ENCODE data around the gene TMEM179. TPM values are rescaled to one million over a fixed set of nuclear protein-coding genes. Genes with fewer than 3 reads are reported as not detected.

Gene TMEM179
- total RNA-seq, 4 donors from 2014 or later, result 1.1 to 10.5 (median 1.4) TPM; not detected in 1

- intact Hi-C loops (cut with DNase I; ENCODE audit: low total_unique reads), result no loop called here
- WGBS, 2 donors (ENCODE audit: low coverage in 1 of 2), result 72% methylated on average over 8 of the region's 8 CpGs; no CpG with 5 or more reads in 1 of the 2 donors
These were observed 54.8 kb downstream of the TMEM179 start for GRCh38 chr14:104549536-104550339.

GRCh38 chr14:104548802-104549535, 55.6 kb downstream of the TMEM179 start:
- Histone ChIP-seq H3K36me3 (no peaks in the 10 kb centered on the region), H3K4me1 (no peaks in the 10 kb centered on the region), H3K9me3 (no peaks in the 10 kb centered on the region), H3K4me3 (no peak overlapping the region), H3K27ac (no peak overlapping the region), H3K27me3 (peaks cover 43% of the 10 kb centered on the region)
- in situ Hi-C loops (cut with MboI; ENCODE audit: low pct_ligation_motif_present in 1 of 4, low pct_unique_long_range_greater_than_20kb in 1 of 4, low sequenced_read_pairs in 3 of 4) (no loop called here), intact Hi-C loops (cut with DNase I; ENCODE audit: low total_unique reads) (no loop called here)
- 35% methylated on average over 8 of the region's 15 CpGs; no CpG with 5 or more reads in 1 of the 2 donors for WGBS, 2 donors (ENCODE audit: low coverage in 1 of 2)
- DNase-seq, result no peak
- TF ChIP-seq POLR2AphosphoS5 (IDR thresholded peaks at IDR 0.05), result no peak
- no peak for TF ChIP-seq POLR2A (IDR thresholded peaks at IDR 0.05)
- TF ChIP-seq EP300 (IDR thresholded peaks at IDR 0.05; ENCODE audit: low read depth), result no peak
- TF ChIP-seq CTCF (IDR thresholded peaks at IDR 0.05), result no peak

More at GRCh38 chr14:104549536-104550339, 54.8 kb downstream of the TMEM179 start:
- no peak for DNase-seq
- no peaks in the 10 kb centered on the region for H3K36me3 ChIP-seq
- no peaks in the 10 kb centered on the region for H3K4me1 ChIP-seq
- no peak overlapping the region for H3K27ac ChIP-seq
- no peak overlapping the region for H3K4me3 ChIP-seq
- no peaks in the 10 kb centered on the region for H3K9me3 ChIP-seq
- in situ Hi-C loops (cut with MboI; ENCODE audit: low pct_ligation_motif_present in 1 of 4, low pct_unique_long_range_greater_than_20kb in 1 of 4, low sequenced_read_pairs in 3 of 4), result loop anchor here (25.0 kb wide), 1 partner anchor 412 kb away; the partner anchor contains the start of gene KIF26A (in 4 of the 4)
- peaks cover 36% of the 10 kb centered on the region for H3K27me3 ChIP-seq
- TF ChIP-seq POLR2AphosphoS5 (IDR thresholded peaks at IDR 0.05) (no peak), EP300 (IDR thresholded peaks at IDR 0.05; ENCODE audit: low read depth) (no peak), POLR2A (IDR thresholded peaks at IDR 0.05) (no peak), CTCF (IDR thresholded peaks at IDR 0.05) (no peak)

GRCh38 chr14:104547998-104548700, 56.4 kb downstream of the TMEM179 start:
- H3K27me3 ChIP-seq, result peaks cover 51% of the 10 kb centered on the region
- H3K4me1 ChIP-seq, result no peaks in the 10 kb centered on the region
- DNase-seq, result no peak
- no peak for TF ChIP-seq POLR2A (IDR thresholded peaks at IDR 0.05)
- no peaks in the 10 kb centered on the region for H3K36me3 ChIP-seq
- H3K27ac ChIP-seq, result no peak overlapping the region
- in situ Hi-C loops (cut with MboI; ENCODE audit: low pct_ligation_motif_present in 1 of 4, low pct_unique_long_range_greater_than_20kb in 1 of 4, low sequenced_read_pairs in 3 of 4), result no loop called here
- WGBS, 2 donors (ENCODE audit: low coverage in 1 of 2), result 81% methylated on average over 14 of the region's 14 CpGs; no CpG with 5 or more reads in 1 of the 2 donors
- H3K9me3 ChIP-seq, result no peaks in the 10 kb centered on the region
- intact Hi-C loops (cut with DNase I; ENCODE audit: low total_unique reads), result no loop called here
- H3K4me3 ChIP-seq, result no peak overlapping the region

GRCh38 chr14:104547310-104547997, 57.1 kb downstream of the TMEM179 start:
- intact Hi-C loops (cut with DNase I; ENCODE audit: low total_unique reads), result no loop called here
- WGBS, 2 donors (ENCODE audit: low coverage in 1 of 2), result 72% methylated on average over 18 of the region's 18 CpGs; no CpG with 5 or more reads in 1 of the 2 donors
- peaks cover 56% of the 10 kb centered on the region for H3K27me3 ChIP-seq
- no peak for DNase-seq
- H3K4me1 ChIP-seq, result no peaks in the 10 kb centered on the region
- H3K27ac ChIP-seq, result no peak overlapping the region
- TF ChIP-seq CTCF (IDR thresholded peaks at IDR 0.05) (no peak), EP300 (IDR thresholded peaks at IDR 0.05; ENCODE audit: low read depth) (no peak), POLR2A (IDR thresholded peaks at IDR 0.05) (no peak), POLR2AphosphoS5 (IDR thresholded peaks at IDR 0.05) (no peak)
- H3K4me3 ChIP-seq, result no peak overlapping the region
- in situ Hi-C loops (cut with MboI; ENCODE audit: low pct_ligation_motif_present in 1 of 4, low pct_unique_long_range_greater_than_20kb in 1 of 4, low sequenced_read_pairs in 3 of 4), result no loop called here
- H3K36me3 ChIP-seq, result no peaks in the 10 kb centered on the region
- no peaks in the 10 kb centered on the region for H3K9me3 ChIP-seq
